A549 (cell line): Measurements from ENCODE around the gene PLCB1. TPM values are rescaled to one million over a fixed set of nuclear protein-coding genes. Genes with fewer than 3 reads are reported as not detected.

Experiments
- ATAC-seq, 2 experiments: fragments of 200-7000 bp in 1 of 2; fragments of >200 bp in 1 of 2; cut with Nextera tagmentation in 1 of 2; cut with Tn5 transposase in 1 of 2; 3 replicates each; pipeline versions ENCODE4 v1.8.0 to v1.9.1; 2018 to 2020; ENCODE audit warnings: mild to moderate bottlenecking in 1 of 2, moderate library complexity in 1 of 2
- CTCF ChIA-PET: fragments of 300-600 bp; sonication (Branson Sonifier 250); formaldehyde crosslinking; extraction: SDS; loops from one replicate; lab custom pipeline; 2021; ENCODE audit warnings: antibody characterized with exemption, inconsistent platforms; lab: Yijun Ruan, JAX
- POLR2A ChIA-PET: fragments of 350-600 bp; formaldehyde crosslinking; extraction: SDS; loops from one replicate; lab custom pipeline; 2021; ENCODE audit warnings: antibody characterized with exemption, inconsistent platforms; lab: Yijun Ruan, JAX
- DNase-seq, 2 experiments: peaks; one replicate each; pipeline versions ENCODE4 v3.0.0 to v3.0.0-alpha.2; 2011 to 2016; ENCODE audit warnings: low read depth in 1 of 2, low spot score in 1 of 2
- FAIRE-seq: peaks from 2 replicates; lab custom pipeline; 2011; peaks lifted over from hg19 to GRCh38; lab: Jason Lieb, UNC
- H3K27ac ChIP-seq, 2 experiments: fragments of >200 bp; sonication (Bioruptor Twin); formaldehyde crosslinking; 3 replicates each; pipeline ENCODE4 v1.5.1; 2016 to 2017
- H3K4me1 ChIP-seq: fragments of >200 bp; sonication (Bioruptor Twin); formaldehyde crosslinking; 3 replicates; pipeline ENCODE4 v1.6.1; 2016
- H3K4me2 ChIP-seq: fragments of >200 bp; sonication (Bioruptor Twin); formaldehyde crosslinking; 3 replicates; pipeline ENCODE4 v1.6.1; 2016
- H3K4me3 ChIP-seq: fragments of >200 bp; sonication (Bioruptor Twin); formaldehyde crosslinking; 3 replicates; pipeline ENCODE4 v1.5.1; 2016
- H3K9me3 ChIP-seq: fragments of >200 bp; sonication (Bioruptor Twin); formaldehyde crosslinking; 3 replicates; pipeline ENCODE4 v1.6.1; 2016
- BCL3 ChIP-seq: fragments of >200 bp; sonication (Bioruptor Twin); formaldehyde crosslinking; IDR thresholded peaks from 3 replicates; pipeline ENCODE4 v1.6.1; 2016
- BHLHE40 ChIP-seq: IDR thresholded peaks from 2 replicates; pipeline ENCODE4 v1.6.1; 2012; ENCODE audit warnings: low read depth, low read length, inconsistent platforms
- CHD4 ChIP-seq: fragments of 200-600 bp; sonication (generic); IDR thresholded peaks from 2 replicates; pipeline ENCODE4 v1.6.1; 2016; ENCODE audit warnings: antibody characterized with exemption, mild to moderate bottlenecking, borderline replicate concordance
- CTCF ChIP-seq: fragments of >200 bp; sonication (Bioruptor Twin); formaldehyde crosslinking; IDR thresholded peaks from 3 replicates; pipeline ENCODE4 v1.5.1; 2016
- EHF ChIP-seq: fragments of 250-450 bp; sonication (Bioruptor Pico); IDR thresholded peaks from 2 replicates; pipeline ENCODE4 v1.5.0; 2020; ENCODE audit warnings: mild to moderate bottlenecking
- EHMT2 ChIP-seq: fragments of 200-600 bp; sonication (generic); IDR thresholded peaks from 2 replicates; pipeline ENCODE4 v1.6.1; 2016; ENCODE audit warnings: antibody characterized with exemption, low read depth, mild to moderate bottlenecking, moderate library complexity
- EP300 ChIP-seq, 2 experiments: fragments of >200 bp; sonication (Bioruptor Twin); formaldehyde crosslinking; IDR thresholded peaks; 2 replicates in 1 of 2; 3 replicates in 1 of 2; pipeline ENCODE4 v1.6.1; 2016 to 2017
- FOSB ChIP-seq: fragments of 250-450 bp; sonication (Bioruptor Pico); IDR thresholded peaks from 2 replicates; pipeline ENCODE4 v1.5.0; 2020; ENCODE audit warnings: mild to moderate bottlenecking, moderate library complexity
- FOSL2 ChIP-seq, 2 experiments: fragments of 450-650 bp in 1 of 2; fragments of >200 bp in 1 of 2; sonication (Bioruptor Twin) in 1 of 2; formaldehyde crosslinking; IDR thresholded peaks; 2 replicates each; pipeline versions ENCODE4 v1.5.0 to v1.6.1; 2016 to 2020; ENCODE audit warnings: mild to moderate bottlenecking in 1 of 2, moderate library complexity in 1 of 2
- HDAC2 ChIP-seq: fragments of 200-600 bp; sonication (generic); IDR thresholded peaks from 2 replicates; pipeline ENCODE4 v1.6.1; 2016
- HOXA7 ChIP-seq: fragments of 250-450 bp; sonication (Bioruptor Pico); IDR thresholded peaks from 2 replicates; pipeline ENCODE4 v1.5.0; 2020; ENCODE audit warnings: mild to moderate bottlenecking, moderate library complexity
- HOXB5 ChIP-seq: fragments of 250-450 bp; sonication (Bioruptor Pico); IDR thresholded peaks from 2 replicates; pipeline ENCODE4 v1.5.0; 2020; ENCODE audit warnings: mild to moderate bottlenecking, moderate library complexity
- JUN ChIP-seq, 2 experiments: fragments of >200 bp; sonication (Bioruptor Twin); formaldehyde crosslinking; IDR thresholded peaks; 2 replicates in 1 of 2; 3 replicates in 1 of 2; pipeline ENCODE4 v1.6.1; 2016 to 2017
- JUNB ChIP-seq: fragments of >200 bp; sonication (Bioruptor Twin); formaldehyde crosslinking; IDR thresholded peaks from 2 replicates; pipeline ENCODE4 v1.6.1; 2016
- KDM5A ChIP-seq: fragments of 200-600 bp; sonication (generic); IDR thresholded peaks from 2 replicates; pipeline ENCODE4 v1.6.1; 2016; ENCODE audit warnings: antibody characterized with exemption, mild to moderate bottlenecking
- NFE2L2 ChIP-seq: fragments of 150-350 bp; conservative IDR thresholded peaks from 2 replicates; pipeline ENCODE4 v1.6.1; 2014; ENCODE audit warnings: low read length
- PHF8 ChIP-seq: fragments of 200-600 bp; sonication (generic); IDR thresholded peaks from 2 replicates; pipeline ENCODE4 v1.6.1; 2016; ENCODE audit warnings: low read depth, mild to moderate bottlenecking, antibody characterized with exemption, moderate library complexity, borderline replicate concordance
- SMC3 ChIP-seq: fragments of >200 bp; sonication (Bioruptor Twin); formaldehyde crosslinking; IDR thresholded peaks from 3 replicates; pipeline ENCODE4 v1.6.1; 2018; ENCODE audit warnings: inconsistent platforms
- SREBF2 ChIP-seq: fragments of 450-650 bp; IDR thresholded peaks from 2 replicates; pipeline ENCODE4 v1.6.1; 2014; ENCODE audit warnings: mild to moderate bottlenecking, moderate library complexity
- TFCP2L1 ChIP-seq: fragments of 250-450 bp; sonication (Bioruptor Pico); IDR thresholded peaks from 2 replicates; pipeline ENCODE4 v1.5.0; 2021; ENCODE audit warnings: mild to moderate bottlenecking
- TP53 ChIP-seq: fragments of 250-450 bp; sonication (Bioruptor Pico); IDR thresholded peaks from 2 replicates; pipeline ENCODE4 v1.5.0; 2021; ENCODE audit warnings: mild to moderate bottlenecking, moderate library complexity
- ZC3H11A ChIP-seq: fragments of 450-650 bp; IDR thresholded peaks from 2 replicates; pipeline ENCODE4 v1.6.1; 2014; ENCODE audit warnings: antibody characterized with exemption, mild to moderate bottlenecking
- ZFP36 ChIP-seq: fragments of 450-650 bp; IDR thresholded peaks from 2 replicates; pipeline ENCODE4 v1.6.1; 2014; ENCODE audit warnings: borderline replicate concordance; ENCODE audit not compliant: partially characterized antibody
- WGBS: methylation state at CpG from one replicate; pipeline ENCODE4 v1.1.6; 2017; ENCODE audit errors: missing lambda C conversion rate; 5-methylcytosine and 5-hydroxymethylcytosine counted together
- polyA plus RNA-seq, 4 experiments: library from polyadenylated mRNA; depleted of rRNA in 3 of 4; stranded (reverse); fragments of >200 nt; fragmentation: RNase III in 1 of 4; extraction: RNeasy Plus Mini Kit Qiagen cat#74134 plus additional on column Dnase treatment in 1 of 4; gene quantifications; 2 replicates in 3 of 4; 3 replicates in 1 of 4; pipeline ENCODE4 v1.2.3, GENCODE V29; 2011 to 2017
- TF ChIP-seq, protein P1 (sequence below): IDR thresholded peaks from 2 replicates; pipeline ENCODE4 v1.6.1; 2012
- TF ChIP-seq, protein P2 (sequence below): IDR thresholded peaks from 2 replicates; pipeline ENCODE4 v1.6.1; 2012

The PLCB1 gene
- polyA plus RNA-seq, 2 of the 4 experiments (the other 2 are of a cell fraction): 0.97 to 6.3 TPM

DNA sequence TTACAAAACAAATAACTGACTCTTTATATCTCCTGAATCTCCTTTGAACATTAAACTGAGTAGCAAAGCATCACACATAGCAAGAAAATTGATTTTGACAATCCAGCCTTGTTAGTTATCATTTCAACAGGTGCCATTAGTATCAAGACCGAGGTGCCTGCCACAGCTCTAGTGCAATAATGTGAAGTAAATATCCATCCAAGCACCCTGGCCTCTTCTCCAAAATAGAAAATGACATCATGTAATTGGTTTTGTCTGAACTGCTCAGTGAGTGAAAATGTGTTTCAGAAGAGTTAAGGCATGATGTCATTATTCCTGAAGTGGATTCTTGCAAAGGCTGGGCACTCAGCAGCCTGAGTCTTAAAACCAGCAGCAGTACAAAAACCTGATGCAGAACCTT, 341.4 kb downstream of the PLCB1 start:
- H3K4me1 ChIP-seq: no peaks in the 10 kb centered on the region
- TF ChIP-seq, protein P1, sequence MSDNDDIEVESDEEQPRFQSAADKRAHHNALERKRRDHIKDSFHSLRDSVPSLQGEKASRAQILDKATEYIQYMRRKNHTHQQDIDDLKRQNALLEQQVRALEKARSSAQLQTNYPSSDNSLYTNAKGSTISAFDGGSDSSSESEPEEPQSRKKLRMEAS: no peak
- TF ChIP-seq HOXA7 (CRISPR knock-in tag) (no peak), ZFP36 (no peak), CTCF (no peak), PHF8 (no peak), TP53 (CRISPR knock-in tag) (no peak), FOSB (CRISPR knock-in tag) (no peak), TFCP2L1 (CRISPR knock-in tag) (no peak), EHMT2 (no peak), KDM5A (no peak), NFE2L2 (no peak), JUNB (no peak)
- TF ChIP-seq, protein P2, sequence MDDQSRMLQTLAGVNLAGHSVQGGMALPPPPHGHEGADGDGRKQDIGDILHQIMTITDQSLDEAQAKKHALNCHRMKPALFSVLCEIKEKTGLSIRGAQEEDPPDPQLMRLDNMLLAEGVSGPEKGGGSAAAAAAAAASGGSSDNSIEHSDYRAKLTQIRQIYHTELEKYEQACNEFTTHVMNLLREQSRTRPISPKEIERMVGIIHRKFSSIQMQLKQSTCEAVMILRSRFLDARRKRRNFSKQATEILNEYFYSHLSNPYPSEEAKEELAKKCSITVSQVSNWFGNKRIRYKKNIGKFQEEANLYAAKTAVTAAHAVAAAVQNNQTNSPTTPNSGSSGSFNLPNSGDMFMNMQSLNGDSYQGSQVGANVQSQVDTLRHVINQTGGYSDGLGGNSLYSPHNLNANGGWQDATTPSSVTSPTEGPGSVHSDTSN: no peak
- ChIA-PET CTCF (no interaction called here), POLR2A (no interaction called here)
- no peak overlapping the region for H3K4me2 ChIP-seq
- FAIRE-seq (no peak), DNase-seq (no peak), ATAC-seq (no peak)
- no peak overlapping the region for H3K4me3 ChIP-seq
- H3K27ac ChIP-seq: no peak overlapping the region
- 3% methylated on average over 1 of the region's 1 CpG for WGBS
- no peaks in the 10 kb centered on the region for H3K9me3 ChIP-seq

- ChIA-PET POLR2A (no interaction called here), CTCF (no interaction called here)
- TF ChIP-seq BCL3: no peak
- no peak for TF ChIP-seq FOSL2 (IDR thresholded peaks at IDR 0.05)
- TF ChIP-seq FOSL2 (CRISPR knock-in tag; IDR thresholded peaks at IDR 0.05): no peak
- TF ChIP-seq, protein P1: no peak
- no peak for TF ChIP-seq EP300 (IDR thresholded peaks at IDR 0.05)
- TF ChIP-seq TP53 (CRISPR knock-in tag): no peak
- TF ChIP-seq EHMT2: no peak
- TF ChIP-seq HDAC2: no peak
- no peak for TF ChIP-seq CHD4
- no peak for TF ChIP-seq SREBF2
- no peak for TF ChIP-seq BHLHE40
- TF ChIP-seq HOXA7 (CRISPR knock-in tag): no peak
- TF ChIP-seq EHF: no peak
- TF ChIP-seq JUN (IDR thresholded peaks at IDR 0.05): no peak
- TF ChIP-seq KDM5A: no peak
- TF ChIP-seq SMC3: no peak
- TF ChIP-seq HOXB5 (CRISPR knock-in tag): no peak
- TF ChIP-seq ZC3H11A: no peak
- DNase-seq (no peak), ATAC-seq (no peak), FAIRE-seq (no peak)
- H3K4me3 ChIP-seq: no peak overlapping the region
- H3K27ac ChIP-seq: no peak overlapping the region
- 26% methylated on average over 4 of the region's 4 CpGs for WGBS
- no peaks in the 10 kb centered on the region for H3K4me1 ChIP-seq
- no peak overlapping the region for H3K4me2 ChIP-seq
- no peaks in the 10 kb centered on the region for H3K9me3 ChIP-seq
These were observed 342.1 kb downstream of the PLCB1 start for GRCh38 chr20:8474027-8474668.
